Sigmoid colon (tissue), 4 donors: Measurements from ENCODE around the gene YTHDC2.

Experiments used
- POLR2A ChIP-seq, 2 donors: fragments of 450-650 bp; IDR thresholded peaks; one replicate each; pipeline ENCODE4 v1.6.1; 2016; ENCODE audit warnings: antibody characterized with exemption in 2 of 2, mild to moderate bottlenecking in 2 of 2, moderate library complexity in 2 of 2
- POLR2AphosphoS5 ChIP-seq, 4 donors: sonication (generic); formaldehyde crosslinking; IDR thresholded peaks; one replicate each; pipeline ENCODE4 v1.6.1; 2017; ENCODE audit warnings: antibody characterized with exemption in 4 of 4
- TF ChIP-seq, protein P1 (sequence below), 4 experiments: fragments of 450-650 bp in 3 of 4; fragments of 200-600 bp in 1 of 4; IDR thresholded peaks; one replicate each; pipeline ENCODE4 v1.5.1; 2016 to 2019; ENCODE audit warnings: antibody characterized with exemption in 4 of 4, mild to moderate bottlenecking in 3 of 4, moderate library complexity in 2 of 4

DNA sequence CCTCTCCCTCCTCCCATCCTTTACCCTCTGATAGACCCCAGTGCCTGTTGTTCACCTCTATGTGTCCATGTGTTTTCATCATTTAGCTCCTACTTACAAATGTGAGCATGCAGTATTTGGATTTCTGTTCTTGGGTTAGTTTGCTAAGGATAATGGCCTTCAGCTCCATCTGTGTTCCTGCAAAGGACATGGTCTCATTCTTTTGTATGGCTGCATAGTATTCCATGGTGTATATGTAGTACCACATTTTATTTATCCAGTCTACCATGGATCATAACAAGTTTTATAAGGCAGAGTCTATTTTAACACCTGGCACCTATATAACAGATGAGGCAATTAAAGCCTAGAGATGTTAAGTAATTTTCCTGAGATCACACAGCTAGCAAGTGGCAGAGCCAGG lies 7.4 kb downstream of the YTHDC2 start:
- TF ChIP-seq, protein P1, sequence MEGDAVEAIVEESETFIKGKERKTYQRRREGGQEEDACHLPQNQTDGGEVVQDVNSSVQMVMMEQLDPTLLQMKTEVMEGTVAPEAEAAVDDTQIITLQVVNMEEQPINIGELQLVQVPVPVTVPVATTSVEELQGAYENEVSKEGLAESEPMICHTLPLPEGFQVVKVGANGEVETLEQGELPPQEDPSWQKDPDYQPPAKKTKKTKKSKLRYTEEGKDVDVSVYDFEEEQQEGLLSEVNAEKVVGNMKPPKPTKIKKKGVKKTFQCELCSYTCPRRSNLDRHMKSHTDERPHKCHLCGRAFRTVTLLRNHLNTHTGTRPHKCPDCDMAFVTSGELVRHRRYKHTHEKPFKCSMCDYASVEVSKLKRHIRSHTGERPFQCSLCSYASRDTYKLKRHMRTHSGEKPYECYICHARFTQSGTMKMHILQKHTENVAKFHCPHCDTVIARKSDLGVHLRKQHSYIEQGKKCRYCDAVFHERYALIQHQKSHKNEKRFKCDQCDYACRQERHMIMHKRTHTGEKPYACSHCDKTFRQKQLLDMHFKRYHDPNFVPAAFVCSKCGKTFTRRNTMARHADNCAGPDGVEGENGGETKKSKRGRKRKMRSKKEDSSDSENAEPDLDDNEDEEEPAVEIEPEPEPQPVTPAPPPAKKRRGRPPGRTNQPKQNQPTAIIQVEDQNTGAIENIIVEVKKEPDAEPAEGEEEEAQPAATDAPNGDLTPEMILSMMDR (IDR thresholded peaks at IDR 0.05), result no peak
- TF ChIP-seq POLR2AphosphoS5 (IDR thresholded peaks at IDR 0.05) (no peak), POLR2A (IDR thresholded peaks at IDR 0.05) (no peak)
